Esophagus (tissue), 2 donors: ENCODE measurements around the gene CFAP57. TPM values are rescaled to one million over a fixed set of nuclear protein-coding genes. Genes with fewer than 3 reads are reported as not detected.

Source experiments
- H3K27ac ChIP-seq, 2 donors: one replicate each; pipeline ENCODE4 v1.5.1; 2013; ENCODE audit warnings: low read depth in 2 of 2, mild to moderate bottlenecking in 2 of 2, inconsistent platforms in 1 of 2, low read length in 1 of 2, moderate library complexity in 1 of 2
- H3K27me3 ChIP-seq, 2 donors: one replicate each; pipeline ENCODE4 v1.6.1; 2013; ENCODE audit warnings: low read length in 2 of 2, control low read depth in 1 of 2, mild to moderate bottlenecking in 1 of 2; ENCODE audit not compliant: insufficient read depth in 2 of 2, control insufficient read depth in 1 of 2
- H3K36me3 ChIP-seq, 2 donors: one replicate each; pipeline ENCODE4 v1.6.1; 2013; ENCODE audit warnings: low read length in 1 of 2; ENCODE audit not compliant: control insufficient read depth in 2 of 2, insufficient read depth in 2 of 2
- H3K4me1 ChIP-seq, 2 donors: one replicate each; pipeline ENCODE4 v1.6.1; 2013; ENCODE audit warnings: low read length in 1 of 2; ENCODE audit not compliant: control insufficient read depth in 2 of 2, insufficient read depth in 2 of 2
- H3K4me3 ChIP-seq, 2 donors: one replicate each; pipeline ENCODE4 v1.5.1; 2013; ENCODE audit warnings: low read length in 2 of 2, mild to moderate bottlenecking in 2 of 2, low read depth in 1 of 2, moderate library complexity in 1 of 2
- H3K9me3 ChIP-seq, 2 donors: one replicate each; pipeline ENCODE4 v1.6.1; 2013; ENCODE audit warnings: mild to moderate bottlenecking in 2 of 2, low read depth in 1 of 2, low read length in 1 of 2, moderate library complexity in 1 of 2; ENCODE audit not compliant: control insufficient read depth in 2 of 2, insufficient read depth in 1 of 2
- WGBS, 2 donors: extraction: QIAGEN DNeasy Blood & Tissue Kit; methylation state at CpG; one replicate each; pipeline ENCODE4 v1.1.7; 2013; 5-methylcytosine and 5-hydroxymethylcytosine counted together
- polyA plus RNA-seq, 2 donors: library from polyadenylated mRNA; stranded (reverse); fragments of 200-250 nt; gene quantifications; one replicate each; pipeline ENCODE4 v1.2.3, GENCODE V29; 2013
- donor health status: healthy with polysubstance abuse.
- donor health status: Bipolar disorder and iron deficiency.

Gene CFAP57
- polyA plus RNA-seq, 2 donors = 0.02 to 0.06 TPM

DNA sequence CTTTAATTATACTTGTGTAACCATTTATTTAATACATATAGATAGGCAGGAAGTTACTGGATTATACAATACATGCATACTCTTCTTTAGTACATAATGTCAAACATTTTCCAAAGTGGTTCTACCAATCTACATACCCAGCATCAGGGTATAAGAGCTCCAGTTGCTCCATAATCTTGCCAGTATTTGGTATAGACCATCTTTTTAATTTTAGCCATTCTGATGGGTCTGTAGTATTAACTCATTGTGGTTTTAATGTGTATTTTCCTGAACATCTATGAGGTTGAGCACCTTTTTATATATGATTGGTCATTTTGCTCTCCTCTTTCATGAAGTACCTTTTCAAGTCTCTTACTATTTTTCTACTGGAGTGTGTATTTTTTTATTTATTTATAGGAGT lies 32.1 kb upstream of the CFAP57 start:
- Histone ChIP-seq H3K36me3 (no peaks in the 10 kb centered on the region), H3K4me3 (no peak overlapping the region), H3K9me3 (no peaks in the 10 kb centered on the region), H3K27ac (no peak overlapping the region), H3K27me3 (no peaks in the 10 kb centered on the region), H3K4me1 (peaks cover 2 to 5% of the 10 kb centered on the region in 2 donors)

DNA sequence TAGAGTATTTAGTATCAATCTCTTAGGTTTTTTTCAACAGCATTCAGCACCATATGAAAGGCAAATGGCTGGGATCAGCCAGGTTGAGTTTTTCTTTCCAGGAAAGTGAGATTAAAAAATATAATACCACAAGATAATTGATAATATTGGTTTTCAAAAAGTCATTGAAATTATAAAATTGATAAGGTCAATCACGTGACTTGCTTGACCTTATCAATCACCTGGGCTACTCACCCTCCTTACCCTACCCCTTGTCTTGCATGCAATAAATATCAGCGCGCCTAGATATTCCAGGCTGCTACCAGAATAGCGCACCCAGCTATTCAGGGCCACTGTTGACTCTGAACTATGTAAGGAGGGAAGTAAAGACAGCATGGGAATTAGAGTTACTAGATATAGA lies 31.5 kb upstream of the CFAP57 start:
- H3K9me3 ChIP-seq = no peaks in the 10 kb centered on the region
- no peaks in the 10 kb centered on the region for H3K27me3 ChIP-seq
- H3K36me3 ChIP-seq = no peaks in the 10 kb centered on the region
- no peak overlapping the region for H3K4me3 ChIP-seq
- no peaks in the 10 kb centered on the region for H3K4me1 ChIP-seq
- H3K27ac ChIP-seq = no peak overlapping the region
- 92 to 95% methylated on average over 4 of the region's 4 CpGs for WGBS, 2 donors

DNA sequence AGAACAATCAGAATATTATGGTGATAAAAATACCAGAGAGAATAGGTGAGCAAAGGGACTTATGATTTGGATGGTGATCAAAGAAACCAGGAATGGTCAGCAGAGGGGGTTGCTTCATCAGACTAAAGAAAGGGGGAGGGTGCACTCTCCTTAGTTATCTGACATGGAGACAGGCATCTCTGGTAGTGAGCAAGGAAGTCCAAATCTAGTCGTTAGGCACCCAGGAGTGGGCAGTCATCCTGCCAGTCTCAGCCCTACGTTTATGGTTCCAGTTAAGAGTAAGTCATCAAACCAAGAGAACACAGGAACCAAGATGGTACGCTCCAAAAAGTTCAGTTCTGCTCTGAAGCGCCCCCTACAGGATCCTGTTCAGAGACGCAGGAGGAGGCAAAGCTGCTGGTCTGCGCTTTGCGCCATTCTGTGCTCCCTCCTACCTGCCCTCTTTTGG lies 28.7 kb upstream of the CFAP57 start:
- Histone ChIP-seq H3K36me3 (no peaks in the 10 kb centered on the region), H3K4me3 (no peak overlapping the region), H3K4me1 (peaks cover 0 to 7% of the 10 kb centered on the region in 2 donors), H3K9me3 (no peaks in the 10 kb centered on the region), H3K27me3 (no peaks in the 10 kb centered on the region), H3K27ac (no peak overlapping the region)
- WGBS, 2 donors = 44 to 58% methylated on average over 7 of the region's 7 CpGs

DNA sequence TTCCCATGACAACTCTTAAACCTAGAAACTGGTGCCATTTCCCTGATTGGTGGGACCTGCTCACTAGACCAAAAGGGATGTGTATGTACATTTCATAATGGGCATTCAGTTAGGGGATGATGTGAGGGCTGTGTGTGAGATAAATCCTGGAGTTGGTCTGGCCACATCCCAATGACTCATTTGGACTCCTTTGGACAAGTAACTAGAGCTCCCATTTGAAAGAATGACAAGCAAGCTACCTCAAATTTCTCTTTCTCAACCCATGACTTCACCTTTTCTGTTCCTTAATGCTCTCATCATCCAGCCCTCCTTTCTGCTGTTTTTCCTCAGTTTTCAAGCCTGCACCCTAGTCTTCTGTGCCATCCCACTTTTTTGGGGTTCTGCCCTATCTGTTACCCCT lies 27.9 kb upstream of the CFAP57 start:
- Histone ChIP-seq H3K9me3 (no peaks in the 10 kb centered on the region), H3K27me3 (no peaks in the 10 kb centered on the region), H3K4me3 (no peak overlapping the region), H3K4me1 (peaks cover 0 to 8% of the 10 kb centered on the region in 2 donors), H3K36me3 (no peaks in the 10 kb centered on the region), H3K27ac (no peak overlapping the region)

DNA sequence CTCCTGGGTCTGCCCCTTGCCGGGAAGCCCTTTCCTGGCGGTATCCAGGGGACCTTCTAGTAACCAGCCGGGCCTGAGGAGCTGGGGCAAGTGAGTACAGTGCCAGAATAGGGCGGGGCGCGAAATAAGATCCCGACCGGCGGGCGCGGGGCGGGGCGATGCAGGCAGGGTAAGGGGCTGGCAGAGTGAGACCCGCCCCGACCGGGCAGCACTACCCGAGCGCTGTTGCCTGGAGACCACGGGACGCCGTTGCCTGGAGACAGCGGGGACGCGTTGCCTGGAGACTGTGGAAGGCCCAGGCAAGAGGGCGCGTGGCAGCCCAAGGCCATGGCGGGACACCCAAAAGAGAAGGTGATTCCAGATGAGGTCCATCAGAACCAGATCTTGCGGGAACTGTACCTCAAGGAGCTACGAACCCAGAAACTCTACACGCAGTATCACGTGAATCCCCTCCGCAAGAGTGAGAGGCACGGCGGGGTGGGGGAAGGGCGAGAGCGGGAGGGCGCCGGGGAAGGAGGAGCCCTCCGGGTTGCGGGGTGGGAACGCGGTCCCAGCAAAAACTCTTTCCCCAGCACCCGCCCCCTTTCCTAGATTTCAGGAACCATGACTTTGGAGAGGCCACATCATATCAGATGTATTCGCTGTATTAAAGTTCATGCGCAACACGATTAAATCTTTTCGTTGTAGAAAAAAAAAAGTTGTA lies 24.4 kb upstream of the CFAP57 start:
- no peak overlapping the region for H3K27ac ChIP-seq
- peaks cover 0 to 8% of the 10 kb centered on the region in 2 donors for H3K4me1 ChIP-seq
- H3K9me3 ChIP-seq = no peaks in the 10 kb centered on the region
- H3K4me3 ChIP-seq = peak overlapping the region; percentile 30 to 40
- no peaks in the 10 kb centered on the region for H3K36me3 ChIP-seq
- WGBS, 2 donors = 5 to 6% methylated on average over 47 of the region's 47 CpGs
- no peaks in the 10 kb centered on the region for H3K27me3 ChIP-seq

DNA sequence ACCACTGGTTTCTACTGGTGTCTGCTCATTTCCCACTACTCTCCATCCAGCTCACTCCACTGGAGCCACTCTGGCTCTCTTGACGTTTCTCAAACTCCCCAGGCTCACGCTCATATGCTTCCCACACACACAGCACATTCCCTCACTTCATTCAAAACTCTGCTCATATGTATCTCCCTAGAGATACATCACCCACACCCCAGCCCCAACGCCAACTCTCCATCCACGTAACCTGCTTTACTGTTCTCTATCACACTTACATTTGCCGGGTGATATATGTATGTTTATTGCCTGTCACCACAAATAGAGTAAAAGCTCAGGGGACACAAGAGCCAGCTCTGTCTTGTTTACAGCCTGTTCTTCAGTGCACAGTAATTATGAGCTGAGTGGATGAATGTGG lies 22.2 kb upstream of the CFAP57 start:
- Histone ChIP-seq H3K9me3 (no peaks in the 10 kb centered on the region), H3K27me3 (no peaks in the 10 kb centered on the region)
- 74 to 86% methylated on average over 5 of the region's 5 CpGs for WGBS, 2 donors

DNA sequence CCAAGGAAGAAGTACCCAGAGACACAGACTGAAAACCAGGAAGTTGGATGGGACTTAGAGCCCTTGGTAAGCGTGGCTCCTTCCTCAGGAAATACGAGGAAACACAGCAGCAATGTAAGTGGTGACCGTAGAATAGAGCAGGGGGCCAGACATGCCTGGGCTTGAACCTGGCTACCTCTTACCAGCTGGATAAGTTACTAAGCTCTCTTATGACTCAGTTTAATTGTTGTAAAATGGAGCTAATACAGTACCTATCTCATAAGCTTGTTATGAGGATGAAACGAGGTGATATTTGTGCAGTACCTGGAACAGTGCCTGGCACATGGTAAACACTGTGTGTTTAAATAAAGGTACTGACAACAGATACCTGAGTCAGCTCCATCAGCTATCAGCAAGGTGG lies 19.3 kb upstream of the CFAP57 start:
- peak overlapping the region; percentile 18 to 69 for H3K27ac ChIP-seq
- H3K4me1 ChIP-seq = peaks cover 0 to 3% of the 10 kb centered on the region in 2 donors
- no peaks in the 10 kb centered on the region for H3K27me3 ChIP-seq
- H3K36me3 ChIP-seq = no peaks in the 10 kb centered on the region
- H3K9me3 ChIP-seq = no peaks in the 10 kb centered on the region
- no peak overlapping the region for H3K4me3 ChIP-seq
- 33 to 41% methylated on average over 4 of the region's 4 CpGs for WGBS, 2 donors

More for the DNA sequence above, 22.2 kb upstream of the CFAP57 start:
- no peak overlapping the region for H3K4me3 ChIP-seq
- no peaks in the 10 kb centered on the region for H3K36me3 ChIP-seq
- no peak overlapping the region for H3K27ac ChIP-seq
- peaks cover 0 to 8% of the 10 kb centered on the region in 2 donors for H3K4me1 ChIP-seq

DNA sequence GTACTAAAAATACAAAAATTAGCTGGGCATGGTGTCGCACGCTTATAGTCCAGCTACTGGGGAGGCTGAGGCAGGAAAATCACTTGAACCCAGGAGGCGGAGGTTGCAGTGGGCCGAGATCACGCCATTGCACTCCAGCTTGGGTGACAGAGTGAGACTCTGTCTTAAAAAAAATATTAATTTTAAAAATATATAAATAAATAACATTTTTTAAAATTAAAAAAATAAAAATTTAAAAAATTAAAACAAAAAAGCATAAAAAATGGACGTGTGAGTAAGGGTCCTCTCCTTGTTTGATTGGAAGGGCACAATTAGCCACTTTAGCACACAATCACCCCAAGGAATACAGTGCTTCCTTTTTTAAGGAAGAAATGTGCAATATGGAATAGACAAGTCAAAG lies 18.7 kb upstream of the CFAP57 start:
- Histone ChIP-seq H3K27me3 (no peaks in the 10 kb centered on the region), H3K27ac (no peak overlapping the region), H3K4me3 (no peak overlapping the region), H3K9me3 (no peaks in the 10 kb centered on the region), H3K36me3 (no peaks in the 10 kb centered on the region), H3K4me1 (peaks cover 0 to under 1% of the 10 kb centered on the region in 2 donors)
- WGBS, 2 donors = 92 to 95% methylated on average over 6 of the region's 6 CpGs

DNA sequence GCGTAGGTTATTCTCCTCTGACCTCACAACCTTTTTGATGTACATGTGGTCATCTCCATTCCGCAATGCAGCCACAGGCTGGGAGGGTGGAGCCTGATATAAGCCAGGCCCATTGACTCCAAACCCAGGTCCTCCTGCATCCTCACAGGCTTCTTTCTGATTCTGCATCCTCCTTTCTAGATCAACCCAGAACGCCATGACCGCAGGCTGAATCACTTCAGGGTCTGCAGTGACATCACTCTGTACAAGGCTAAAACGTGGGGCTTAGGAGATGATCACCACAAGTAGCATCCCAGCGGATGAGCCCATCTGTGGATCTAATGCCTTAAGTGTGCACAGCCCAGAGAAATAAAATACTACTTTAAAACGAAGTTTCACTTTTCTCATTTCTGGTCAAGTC lies 16.1 kb upstream of the CFAP57 start:
- H3K4me1 ChIP-seq = no peaks in the 10 kb centered on the region
- H3K4me3 ChIP-seq = no peak overlapping the region
- H3K9me3 ChIP-seq = no peaks in the 10 kb centered on the region
- H3K27ac ChIP-seq = no peak overlapping the region
- WGBS, 2 donors = 82 to 84% methylated on average over 7 of the region's 7 CpGs
- H3K27me3 ChIP-seq = no peaks in the 10 kb centered on the region
- H3K36me3 ChIP-seq = no peaks in the 10 kb centered on the region

DNA sequence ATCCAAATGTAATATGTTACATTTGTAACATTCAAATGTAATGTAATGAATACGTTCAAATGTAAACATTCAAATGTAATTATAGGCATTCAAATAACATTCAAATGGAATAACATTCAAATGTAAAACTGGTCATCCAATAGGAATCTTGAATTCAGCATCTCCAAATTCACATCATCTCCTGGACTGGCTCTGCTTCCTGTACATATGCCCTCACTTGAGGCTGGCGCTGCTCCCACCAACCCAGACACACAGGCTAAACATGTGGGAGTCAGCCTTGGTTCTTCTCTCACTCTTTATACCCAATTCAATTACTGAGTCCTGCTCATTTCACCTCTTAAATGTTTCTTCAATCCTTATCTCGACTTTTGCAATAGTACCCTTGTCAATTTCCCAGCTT lies 7.0 kb upstream of the CFAP57 start:
- WGBS, 2 donors = 85 to 87% methylated on average over 3 of the region's 3 CpGs
- Histone ChIP-seq H3K27me3 (no peaks in the 10 kb centered on the region), H3K4me3 (no peak overlapping the region), H3K4me1 (no peaks in the 10 kb centered on the region), H3K36me3 (peaks cover 19 to 20% of the 10 kb centered on the region in 2 donors), H3K27ac (no peak overlapping the region), H3K9me3 (no peaks in the 10 kb centered on the region)
